Endothelial cell (in vitro differentiated cells): Measurements from ENCODE around the gene GOLGA6L2. TPM values are rescaled to one million over a fixed set of nuclear protein-coding genes. Genes with fewer than 3 reads are reported as not detected.
"Not testable (repeated sequence)": the region's sequence is repeated elsewhere in the genome, so short reads cannot be mapped to it uniquely, and the experiment has no call there.

ENCODE experiments used
- DNase-seq: peaks from one replicate; pipeline ENCODE4 v3.0.0; 2021; ENCODE audit warnings: low spot score
- H3K27ac Mint-ChIP-seq: one replicate; pipeline ENCODE4 v1.8.0; 2021; ENCODE audit warnings: mixed read lengths, inconsistent platforms; ENCODE audit not compliant: unreplicated experiment
- H3K27me3 Mint-ChIP-seq: one replicate; pipeline ENCODE4 v1.8.0; 2021; ENCODE audit warnings: mild to moderate bottlenecking, moderate library complexity, mixed read lengths, inconsistent platforms; ENCODE audit not compliant: unreplicated experiment
- H3K36me3 Mint-ChIP-seq: one replicate; pipeline ENCODE4 v1.8.0; 2021; ENCODE audit warnings: mild to moderate bottlenecking, low read depth, mixed read lengths, inconsistent platforms; ENCODE audit not compliant: unreplicated experiment
- H3K4me1 Mint-ChIP-seq: one replicate; pipeline ENCODE4 v1.8.0; 2021; ENCODE audit warnings: mild to moderate bottlenecking, mixed read lengths, inconsistent platforms; ENCODE audit not compliant: unreplicated experiment
- H3K4me3 Mint-ChIP-seq: one replicate; pipeline ENCODE4 v1.8.0; 2021; ENCODE audit warnings: mild to moderate bottlenecking, mixed read lengths, inconsistent platforms; ENCODE audit not compliant: unreplicated experiment
- H3K9me3 Mint-ChIP-seq: one replicate; pipeline ENCODE4 v1.8.0; 2021; ENCODE audit warnings: mixed read lengths, inconsistent platforms; ENCODE audit not compliant: unreplicated experiment
- total RNA-seq: library from RNA; stranded (reverse); fragmentation: NEBNext Ultra II Directional; extraction: Animal tissue kit (Norgen Biotek cat#: 25700); gene quantifications from one replicate; pipeline ENCODE4 v1.2.1, GENCODE V29; 2021; ENCODE audit not compliant: unreplicated experiment
- TF ChIP-seq, protein P1 (sequence below): fragments of 200-600 bp; sonication (generic); IDR thresholded peaks from one replicate; pipeline ENCODE4 v1.5.0; 2021; ENCODE audit warnings: antibody characterized with exemption; ENCODE audit not compliant: unreplicated experiment

GOLGA6L2 gene
- total RNA-seq, 1 donor from 2014 or later = not detected

DNA sequence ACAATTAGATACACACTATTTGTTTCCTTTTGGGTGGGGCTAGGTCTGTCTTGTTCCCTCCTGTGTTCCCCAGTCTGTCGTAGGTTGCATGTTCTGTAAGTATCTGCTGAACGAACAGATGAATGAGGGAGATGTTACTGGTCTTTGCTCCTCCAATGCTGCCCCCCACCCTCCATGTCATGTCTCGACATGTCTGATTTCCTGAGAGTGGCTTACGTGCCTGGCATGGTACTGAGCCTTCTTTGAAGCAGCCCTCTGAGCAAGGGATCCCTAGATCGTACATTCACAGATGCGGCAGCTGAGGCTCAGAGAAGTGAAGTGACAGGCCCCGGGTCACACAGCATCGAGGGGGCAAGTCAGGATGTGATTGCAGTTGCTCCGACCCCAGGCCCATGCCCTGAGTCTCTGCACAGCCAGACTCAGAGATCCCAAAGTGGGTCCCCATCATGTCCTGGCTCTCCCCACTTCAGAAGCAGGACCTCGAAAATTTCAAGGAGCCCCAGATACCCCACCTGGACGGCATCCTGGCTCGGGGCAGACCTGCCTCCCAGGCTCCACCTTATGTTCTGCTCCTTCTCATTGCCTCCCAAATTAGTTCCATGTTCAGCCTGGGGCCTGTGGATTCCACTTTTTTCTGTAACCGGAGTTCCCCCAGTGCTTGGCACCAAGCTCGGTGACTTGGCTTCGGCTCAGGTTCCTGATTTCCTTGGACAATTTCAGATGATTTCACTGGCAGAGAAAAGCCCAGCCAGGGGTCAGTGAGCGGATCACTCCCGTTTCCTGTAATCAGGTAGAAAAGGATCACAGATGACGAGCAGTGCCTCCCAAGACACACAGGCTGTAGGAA is 24.7 kb downstream of the GOLGA6L2 start:
- Mint-ChIP-seq H3K4me3 (no peak overlapping the region), H3K27me3 (no peaks in the 10 kb centered on the region), H3K9me3 (no peaks in the 10 kb centered on the region), H3K36me3 (no peaks in the 10 kb centered on the region), H3K4me1 (no peaks in the 10 kb centered on the region), H3K27ac (no peak overlapping the region)
- TF ChIP-seq, protein P1, sequence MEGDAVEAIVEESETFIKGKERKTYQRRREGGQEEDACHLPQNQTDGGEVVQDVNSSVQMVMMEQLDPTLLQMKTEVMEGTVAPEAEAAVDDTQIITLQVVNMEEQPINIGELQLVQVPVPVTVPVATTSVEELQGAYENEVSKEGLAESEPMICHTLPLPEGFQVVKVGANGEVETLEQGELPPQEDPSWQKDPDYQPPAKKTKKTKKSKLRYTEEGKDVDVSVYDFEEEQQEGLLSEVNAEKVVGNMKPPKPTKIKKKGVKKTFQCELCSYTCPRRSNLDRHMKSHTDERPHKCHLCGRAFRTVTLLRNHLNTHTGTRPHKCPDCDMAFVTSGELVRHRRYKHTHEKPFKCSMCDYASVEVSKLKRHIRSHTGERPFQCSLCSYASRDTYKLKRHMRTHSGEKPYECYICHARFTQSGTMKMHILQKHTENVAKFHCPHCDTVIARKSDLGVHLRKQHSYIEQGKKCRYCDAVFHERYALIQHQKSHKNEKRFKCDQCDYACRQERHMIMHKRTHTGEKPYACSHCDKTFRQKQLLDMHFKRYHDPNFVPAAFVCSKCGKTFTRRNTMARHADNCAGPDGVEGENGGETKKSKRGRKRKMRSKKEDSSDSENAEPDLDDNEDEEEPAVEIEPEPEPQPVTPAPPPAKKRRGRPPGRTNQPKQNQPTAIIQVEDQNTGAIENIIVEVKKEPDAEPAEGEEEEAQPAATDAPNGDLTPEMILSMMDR = no peak
- no peak for DNase-seq

DNA sequence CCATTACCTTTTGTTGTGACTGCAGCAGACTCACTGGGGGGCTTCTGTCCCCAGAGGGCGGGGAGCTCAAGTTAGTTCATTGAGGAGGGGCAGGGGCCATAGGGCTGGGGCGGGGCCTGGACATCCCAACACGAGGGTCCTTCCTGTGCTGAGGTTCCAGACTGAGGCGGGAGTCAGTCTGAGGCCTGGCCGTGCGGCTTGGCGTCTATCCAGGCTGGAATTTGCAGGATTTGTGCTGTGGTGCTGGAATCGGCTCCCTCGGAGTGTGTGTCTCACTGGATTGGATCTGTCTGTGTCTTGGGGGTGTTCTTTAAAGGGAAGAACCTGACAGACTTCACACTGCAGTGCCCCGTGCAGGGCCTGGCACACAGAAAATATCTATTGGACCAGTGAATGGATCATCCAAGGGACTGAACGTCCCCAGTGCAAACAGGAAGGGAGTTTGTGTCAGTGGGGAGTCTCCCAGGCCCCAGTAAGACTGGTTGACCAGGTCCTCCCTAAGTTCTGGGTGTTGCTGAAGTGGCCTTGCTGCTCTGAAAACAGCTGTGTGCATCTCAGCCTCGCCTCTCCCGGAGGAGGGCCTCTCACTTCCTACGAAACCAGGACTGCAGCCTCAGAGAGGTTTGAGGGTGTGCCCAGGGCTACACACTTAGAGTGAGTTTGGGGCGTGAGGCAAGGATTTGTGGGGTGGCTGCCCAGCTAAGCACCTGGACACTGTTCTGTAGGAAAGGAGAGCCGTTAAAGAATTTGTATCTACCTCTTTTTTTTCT is 26.1 kb downstream of the GOLGA6L2 start:
- H3K27ac Mint-ChIP-seq = no peak overlapping the region
- DNase-seq = no peak
- H3K4me1 Mint-ChIP-seq = no peaks in the 10 kb centered on the region
- H3K9me3 Mint-ChIP-seq = no peaks in the 10 kb centered on the region
- H3K4me3 Mint-ChIP-seq = no peak overlapping the region
- H3K36me3 Mint-ChIP-seq = no peaks in the 10 kb centered on the region
- H3K27me3 Mint-ChIP-seq = no peaks in the 10 kb centered on the region
- TF ChIP-seq, protein P1 = no peak

DNA sequence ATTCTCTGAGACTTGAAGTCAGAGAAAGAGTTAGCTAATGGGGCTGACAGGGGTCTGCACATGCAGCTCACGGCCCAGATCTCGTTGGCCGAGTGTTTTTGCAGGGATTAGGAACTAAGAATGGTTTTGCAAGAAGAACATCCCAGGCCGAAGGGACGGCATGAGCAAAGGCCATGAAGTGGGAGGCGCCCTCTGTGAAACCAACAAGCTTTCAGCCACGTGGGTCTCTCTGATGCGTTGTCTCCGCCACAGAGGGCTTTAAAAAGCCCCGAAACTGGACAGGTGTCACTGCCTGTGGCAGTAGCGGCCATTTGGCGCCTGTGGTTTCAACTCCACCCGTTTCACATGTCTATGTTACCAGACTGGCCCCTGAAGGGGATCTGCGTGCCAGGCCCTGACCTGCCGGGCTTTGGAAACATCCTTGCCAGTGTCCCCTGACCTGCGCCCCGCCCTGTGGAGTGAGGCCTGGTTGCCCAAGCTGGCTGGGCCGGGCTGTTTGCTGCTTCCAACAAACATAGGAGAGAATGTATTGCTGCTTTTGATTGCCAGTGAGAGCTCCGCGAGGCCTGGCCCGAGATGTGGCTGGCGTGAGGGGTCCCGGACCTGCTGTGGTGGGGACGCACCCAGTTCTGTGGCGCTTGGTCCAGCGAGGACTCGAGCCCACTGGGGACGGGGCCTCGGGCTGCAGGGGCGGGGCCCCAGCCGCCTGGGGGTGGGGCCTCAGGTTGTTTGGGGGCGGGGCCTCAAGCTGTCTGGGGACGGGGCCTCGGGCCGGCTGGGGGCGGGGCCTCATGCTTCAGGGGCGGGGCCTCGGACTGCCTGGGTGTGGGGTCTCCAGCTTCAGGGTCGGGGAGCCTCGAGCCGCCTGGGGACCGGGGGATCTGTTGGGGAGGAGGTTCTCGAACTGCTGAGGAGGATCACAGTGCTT is 30.4 kb downstream of the GOLGA6L2 start:
- Mint-ChIP-seq H3K9me3 (peaks cover 4% of the 10 kb centered on the region), H3K27ac (no peak overlapping the region), H3K4me1 (no peaks in the 10 kb centered on the region), H3K27me3 (peaks cover 6% of the 10 kb centered on the region), H3K36me3 (no peaks in the 10 kb centered on the region), H3K4me3 (no peak overlapping the region)
- no peak for DNase-seq
- TF ChIP-seq, protein P1 = no peak

DNA sequence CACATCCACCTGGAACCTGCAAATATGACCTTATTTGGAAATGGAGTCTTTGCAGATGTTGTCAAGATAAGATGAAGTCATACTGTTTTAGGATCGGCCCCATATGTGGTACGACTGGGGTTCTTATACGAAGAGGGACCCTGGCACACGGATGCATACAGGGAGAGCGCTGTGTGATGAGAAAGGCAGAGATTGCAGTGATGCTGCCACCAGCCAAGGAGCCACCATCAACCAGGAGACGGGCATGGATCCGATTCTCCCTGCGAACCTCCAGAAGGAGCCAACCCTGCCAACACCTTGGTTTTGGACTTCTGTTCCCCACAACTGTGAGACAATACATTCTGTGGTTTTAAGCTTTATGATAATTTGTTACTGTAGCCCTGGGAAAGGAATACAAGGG is 31.2 kb downstream of the GOLGA6L2 start:
- not testable (repeated sequence) for H3K4me3 Mint-ChIP-seq, H3K9me3 Mint-ChIP-seq, DNase-seq, H3K36me3 Mint-ChIP-seq, H3K4me1 Mint-ChIP-seq, H3K27ac Mint-ChIP-seq, H3K27me3 Mint-ChIP-seq

GRCh38 chr15:23415321-23415865 is 31.6 kb downstream of the GOLGA6L2 start:
- Mint-ChIP-seq H3K9me3 (peaks cover 4% of the 10 kb centered on the region), H3K36me3 (no peaks in the 10 kb centered on the region), H3K4me1 (no peaks in the 10 kb centered on the region), H3K27me3 (peaks cover 6% of the 10 kb centered on the region), H3K27ac (no peak overlapping the region), H3K4me3 (no peak overlapping the region)
- TF ChIP-seq, protein P1 = no peak
- DNase-seq = no peak

- not testable (repeated sequence) for H3K27me3 Mint-ChIP-seq, H3K4me1 Mint-ChIP-seq, H3K4me3 Mint-ChIP-seq, DNase-seq, H3K36me3 Mint-ChIP-seq, H3K9me3 Mint-ChIP-seq, H3K27ac Mint-ChIP-seq
Observed at GRCh38 chr15:23412881-23413600, 34.0 kb downstream of the GOLGA6L2 start.
